Mammary epithelial cell (primary cell): ENCODE measurements around the gene OR7C1.
"Not testable (repeated sequence)": the region's sequence is repeated elsewhere in the genome, so short reads cannot be mapped to it uniquely, and the experiment has no call there.

Source experiments
- CTCF ChIP-seq, 2 donors: IDR thresholded peaks in 1 of 2; conservative IDR thresholded peaks in 1 of 2; 2 replicates each; pipeline ENCODE4 v1.5.1; 2011 to 2012; ENCODE audit warnings: inconsistent platforms in 2 of 2, low read length in 2 of 2, mild to moderate bottlenecking in 2 of 2, control low read depth in 1 of 2, low read depth in 1 of 2; ENCODE audit not compliant: insufficient read depth in 1 of 2; ENCODE audit errors: extremely low read depth in 1 of 2
- EZH2 ChIP-seq: IDR thresholded peaks from 2 replicates; pipeline ENCODE4 v1.6.1; 2012; ENCODE audit warnings: low read length, inconsistent platforms, borderline replicate concordance

DNA sequence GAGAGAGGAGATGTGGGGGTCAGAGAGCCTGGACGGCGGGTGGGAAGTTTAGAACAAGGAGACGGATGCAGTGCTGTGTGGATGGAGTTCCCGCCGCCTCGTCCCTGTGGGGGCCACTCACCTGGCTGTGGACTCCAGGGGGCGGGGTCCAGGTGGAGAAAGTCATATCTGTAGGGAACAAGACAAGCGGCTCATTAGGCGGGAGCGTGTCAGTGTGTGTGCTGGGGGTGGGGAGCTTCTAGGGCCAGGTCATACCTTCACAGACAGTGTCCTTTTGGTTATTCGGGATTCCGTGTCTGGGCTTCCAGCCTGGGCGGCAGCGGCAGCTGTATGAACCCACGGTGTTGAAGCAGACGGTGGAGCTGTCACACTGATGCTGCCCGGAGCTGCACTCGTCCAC lies 69.6 kb downstream of the OR7C1 start:
- TF ChIP-seq CTCF (conservative IDR thresholded peaks at IDR 0.05 in 1 of 2, IDR thresholded peaks at IDR 0.05 in 1 of 2; ENCODE audit: extremely low read depth in 1 of 2, insufficient read depth in 1 of 2, low read depth in 1 of 2, low read length in 2 of 2); EZH2: not testable (repeated sequence)
